Measurements from ENCODE around the gene SHTN1.

SHTN1 gene

DNA sequence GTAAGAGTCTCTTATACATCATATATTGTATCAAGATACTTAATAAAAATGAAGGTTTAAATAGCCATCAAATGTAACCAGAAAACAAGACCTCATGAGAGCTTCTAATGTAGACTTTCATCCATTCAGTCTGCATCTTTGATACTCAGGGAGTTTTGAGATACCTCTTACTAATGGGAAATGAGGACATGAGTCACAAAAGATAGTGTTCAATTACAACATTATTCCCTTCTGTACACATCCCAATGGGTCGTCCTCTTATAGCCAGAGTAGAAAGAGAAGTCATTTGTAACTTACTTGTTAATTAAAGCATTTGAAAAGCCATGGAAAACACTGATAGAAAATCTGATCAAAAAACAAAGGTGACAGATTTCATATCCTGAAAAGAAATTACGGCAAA, 19.4 kb downstream of the SHTN1 start:
- no peak overlapping the region for H3K27ac ChIP-seq
- TF ChIP-seq, protein P1, sequence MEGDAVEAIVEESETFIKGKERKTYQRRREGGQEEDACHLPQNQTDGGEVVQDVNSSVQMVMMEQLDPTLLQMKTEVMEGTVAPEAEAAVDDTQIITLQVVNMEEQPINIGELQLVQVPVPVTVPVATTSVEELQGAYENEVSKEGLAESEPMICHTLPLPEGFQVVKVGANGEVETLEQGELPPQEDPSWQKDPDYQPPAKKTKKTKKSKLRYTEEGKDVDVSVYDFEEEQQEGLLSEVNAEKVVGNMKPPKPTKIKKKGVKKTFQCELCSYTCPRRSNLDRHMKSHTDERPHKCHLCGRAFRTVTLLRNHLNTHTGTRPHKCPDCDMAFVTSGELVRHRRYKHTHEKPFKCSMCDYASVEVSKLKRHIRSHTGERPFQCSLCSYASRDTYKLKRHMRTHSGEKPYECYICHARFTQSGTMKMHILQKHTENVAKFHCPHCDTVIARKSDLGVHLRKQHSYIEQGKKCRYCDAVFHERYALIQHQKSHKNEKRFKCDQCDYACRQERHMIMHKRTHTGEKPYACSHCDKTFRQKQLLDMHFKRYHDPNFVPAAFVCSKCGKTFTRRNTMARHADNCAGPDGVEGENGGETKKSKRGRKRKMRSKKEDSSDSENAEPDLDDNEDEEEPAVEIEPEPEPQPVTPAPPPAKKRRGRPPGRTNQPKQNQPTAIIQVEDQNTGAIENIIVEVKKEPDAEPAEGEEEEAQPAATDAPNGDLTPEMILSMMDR (IDR thresholded peaks at IDR 0.05), result no peak

DNA sequence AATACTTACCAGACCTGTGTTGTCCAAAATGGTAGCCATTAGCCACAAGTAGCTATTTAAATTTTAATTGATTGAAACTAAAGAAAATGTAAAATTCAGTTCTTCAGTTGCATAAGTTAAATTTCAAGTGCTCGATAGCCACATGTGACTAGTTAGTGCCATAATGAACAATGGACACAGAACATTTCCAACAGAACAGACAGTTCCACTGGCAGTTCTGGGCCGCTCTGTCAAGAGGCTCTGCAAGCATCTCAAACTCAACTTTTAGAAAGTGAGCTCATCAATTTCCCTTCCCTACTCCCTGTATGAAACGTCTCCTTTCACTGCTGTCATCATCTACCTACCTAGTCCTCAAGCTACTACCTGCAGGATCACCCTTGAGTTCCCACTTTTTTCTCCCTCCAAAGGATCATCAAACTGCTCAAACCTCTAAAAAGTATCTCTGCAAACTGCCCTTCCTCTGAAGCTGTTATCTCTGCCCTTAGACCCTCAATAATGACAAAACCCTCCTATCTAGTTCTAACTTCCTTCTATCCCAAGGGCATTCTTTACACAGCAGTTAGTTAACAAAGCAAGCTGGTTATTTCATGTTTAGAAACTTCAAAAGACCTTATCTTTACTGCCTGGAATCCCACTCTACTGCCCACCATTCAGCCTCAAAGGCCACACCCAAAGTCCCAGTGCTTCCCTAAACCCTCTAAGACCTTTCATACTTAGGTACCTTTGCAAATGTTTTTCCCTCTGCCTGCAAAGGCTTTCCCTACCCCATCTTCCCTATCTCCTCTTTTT, 20.6 kb downstream of the SHTN1 start:
- no peak overlapping the region for H3K4me3 ChIP-seq
- TF ChIP-seq, protein P1 (IDR thresholded peaks at IDR 0.05), result no peak
- no peak overlapping the region for H3K27ac ChIP-seq
- DNase-seq (ENCODE audit: low spot score), result no peak

More for the DNA sequence above, 19.4 kb downstream of the SHTN1 start:
- no peak for DNase-seq (ENCODE audit: low spot score)
- no peak overlapping the region for H3K4me3 ChIP-seq

DNA sequence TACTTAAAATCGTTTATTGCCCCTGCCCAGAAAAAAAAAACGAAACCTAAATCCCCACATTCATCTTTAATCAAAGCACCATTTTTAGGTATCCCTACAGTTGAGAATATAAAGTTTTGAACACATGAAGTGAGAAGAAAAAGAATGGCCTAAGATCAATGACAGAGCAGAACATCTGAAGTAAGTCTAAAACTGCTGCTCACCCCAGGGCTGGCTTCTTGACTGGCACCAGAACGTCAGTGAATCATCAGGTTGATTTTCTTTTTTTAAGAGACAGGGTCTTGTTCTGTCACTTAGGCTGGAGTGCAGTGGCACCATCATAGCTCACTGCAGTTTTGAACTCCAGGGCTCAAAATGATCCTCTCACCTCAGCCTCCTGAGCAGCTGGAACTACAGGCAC, 24.9 kb downstream of the SHTN1 start:
- H3K4me3 ChIP-seq, result no peak overlapping the region
- no peak for DNase-seq (ENCODE audit: low spot score)
- H3K27ac ChIP-seq, result no peak overlapping the region
- TF ChIP-seq, protein P1 (IDR thresholded peaks at IDR 0.05), result no peak

DNA sequence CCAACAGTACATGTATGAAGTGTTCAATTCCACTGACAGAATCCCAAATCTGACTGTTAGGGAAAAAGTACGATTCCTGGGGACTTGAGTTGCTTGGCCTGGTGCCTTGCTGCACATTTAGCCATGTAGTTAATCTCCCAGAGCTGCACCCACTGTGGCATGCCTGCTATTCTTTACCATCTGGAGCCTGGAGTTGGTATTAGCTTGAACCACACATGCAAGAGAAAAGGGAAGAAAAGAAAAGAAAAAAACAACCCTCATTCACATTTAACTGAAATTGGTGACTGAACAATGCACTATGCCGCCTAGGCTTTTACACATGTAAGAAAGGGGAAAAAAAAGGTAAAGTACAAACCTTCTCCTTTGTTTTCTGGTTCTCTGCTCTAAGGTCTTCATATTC, 26.1 kb downstream of the SHTN1 start:
- Histone ChIP-seq H3K27ac (no peak overlapping the region), H3K4me3 (no peak overlapping the region)
- no peak for DNase-seq (ENCODE audit: low spot score)
- TF ChIP-seq, protein P1 (IDR thresholded peaks at IDR 0.05), result no peak

DNA sequence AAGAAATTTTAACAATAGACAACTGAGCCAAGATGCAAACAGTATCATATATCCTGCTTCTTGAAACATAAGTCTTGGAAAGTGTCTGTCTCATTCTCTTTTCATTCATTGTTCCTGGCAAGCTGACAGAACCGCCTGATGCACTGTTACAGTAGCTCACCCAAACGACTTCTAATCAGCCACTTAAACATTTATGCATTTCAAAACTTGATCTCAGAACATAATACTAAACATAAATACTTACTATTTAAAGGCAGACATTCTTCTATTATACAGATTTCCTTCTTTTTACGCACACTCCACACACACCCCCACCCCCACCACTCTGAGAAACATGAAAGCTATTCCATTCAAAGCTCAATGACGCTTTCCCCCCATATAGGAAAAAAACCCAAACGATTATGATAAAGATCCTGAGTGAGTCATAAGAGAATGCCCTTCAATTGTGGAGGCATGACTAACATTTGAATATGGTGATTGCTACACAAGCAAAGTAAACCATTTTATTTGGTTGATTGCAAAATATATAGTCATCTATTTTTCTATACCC, 30.5 kb downstream of the SHTN1 start:
- no peak for DNase-seq (ENCODE audit: low spot score)
- TF ChIP-seq, protein P1 (IDR thresholded peaks at IDR 0.05), result no peak
- Histone ChIP-seq H3K27ac (no peak overlapping the region), H3K4me3 (no peak overlapping the region)

DNA sequence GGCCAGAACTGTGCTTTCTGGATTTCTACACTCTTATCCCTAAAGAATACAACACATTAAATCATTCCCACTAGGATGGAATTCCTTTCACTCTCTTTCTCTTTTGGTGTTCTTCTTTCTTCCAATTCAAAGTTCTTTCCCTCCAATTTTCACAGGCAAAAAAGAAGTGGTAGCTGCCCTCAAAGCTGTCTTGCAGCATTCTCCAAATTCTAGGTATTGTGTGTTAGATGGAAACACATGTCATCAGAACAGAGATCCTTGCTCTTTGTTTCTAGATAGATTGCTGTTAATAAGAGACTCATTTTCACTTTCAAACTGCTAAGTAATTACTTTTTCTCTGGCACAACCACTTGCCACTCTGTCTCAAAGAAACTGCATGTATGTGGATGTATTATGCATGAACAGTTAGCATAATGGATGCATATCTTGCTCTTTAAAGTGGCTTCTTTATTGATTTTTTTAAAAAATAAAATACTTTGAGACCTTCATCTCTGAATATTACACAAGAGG, 31.0 kb downstream of the SHTN1 start:
- Histone ChIP-seq H3K27ac (no peak overlapping the region), H3K4me3 (no peak overlapping the region)
- no peak for DNase-seq (ENCODE audit: low spot score)
- TF ChIP-seq, protein P1 (IDR thresholded peaks at IDR 0.05), result no peak

All from coronary artery (tissue), 2 donors.